ENCODE measurements around the gene WDTC1.

DNA sequence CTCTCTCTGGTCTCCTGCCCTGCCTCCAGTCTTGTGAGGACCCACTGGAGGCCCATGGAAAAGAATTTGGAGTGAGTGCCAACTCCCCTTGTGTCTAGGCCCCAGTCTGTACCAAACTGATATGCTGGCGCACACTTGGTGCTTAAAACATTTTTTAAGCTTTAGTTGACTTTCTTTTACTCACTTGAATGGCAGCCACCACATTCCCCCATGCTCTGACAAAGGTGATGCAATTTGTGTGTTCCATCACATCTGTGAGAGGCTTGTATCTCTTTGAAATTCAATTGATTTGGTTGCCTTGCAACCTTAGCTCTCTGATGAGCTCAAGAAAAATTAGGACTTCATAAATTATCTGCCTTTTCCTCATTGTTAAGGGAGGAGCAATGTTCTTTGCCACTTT, 30.5 kb upstream of the WDTC1 start:
- TF ChIP-seq, protein P1, sequence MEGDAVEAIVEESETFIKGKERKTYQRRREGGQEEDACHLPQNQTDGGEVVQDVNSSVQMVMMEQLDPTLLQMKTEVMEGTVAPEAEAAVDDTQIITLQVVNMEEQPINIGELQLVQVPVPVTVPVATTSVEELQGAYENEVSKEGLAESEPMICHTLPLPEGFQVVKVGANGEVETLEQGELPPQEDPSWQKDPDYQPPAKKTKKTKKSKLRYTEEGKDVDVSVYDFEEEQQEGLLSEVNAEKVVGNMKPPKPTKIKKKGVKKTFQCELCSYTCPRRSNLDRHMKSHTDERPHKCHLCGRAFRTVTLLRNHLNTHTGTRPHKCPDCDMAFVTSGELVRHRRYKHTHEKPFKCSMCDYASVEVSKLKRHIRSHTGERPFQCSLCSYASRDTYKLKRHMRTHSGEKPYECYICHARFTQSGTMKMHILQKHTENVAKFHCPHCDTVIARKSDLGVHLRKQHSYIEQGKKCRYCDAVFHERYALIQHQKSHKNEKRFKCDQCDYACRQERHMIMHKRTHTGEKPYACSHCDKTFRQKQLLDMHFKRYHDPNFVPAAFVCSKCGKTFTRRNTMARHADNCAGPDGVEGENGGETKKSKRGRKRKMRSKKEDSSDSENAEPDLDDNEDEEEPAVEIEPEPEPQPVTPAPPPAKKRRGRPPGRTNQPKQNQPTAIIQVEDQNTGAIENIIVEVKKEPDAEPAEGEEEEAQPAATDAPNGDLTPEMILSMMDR (conservative IDR thresholded peaks at IDR 0.05; ENCODE audit: low read depth, low read length), result no peak
- no peak for TF ChIP-seq EZH2 (IDR thresholded peaks at IDR 0.05; ENCODE audit: low read length, unreplicated experiment)
